OCI-LY3 (cell line): ENCODE measurements around the gene ECE2.

Experiments
- H2AFZ ChIP-seq: fragments of 200-600, 300-600 bp; shearing (Covaris generic); 2 replicates; pipeline ENCODE4 v1.6.0; 2014; ENCODE audit warnings: antibody characterized with exemption, low read depth, low read length
- H3K27ac ChIP-seq: fragments of 200-600, 300-600 bp; sonication (generic); 2 replicates; pipeline ENCODE4 v1.5.1; 2014; ENCODE audit warnings: mild to moderate bottlenecking, low read length, moderate library complexity, mixed read lengths
- H3K27me3 ChIP-seq: fragments of 200-600, 300-600 bp; sonication (generic); 2 replicates; pipeline ENCODE4 v1.6.1; 2014; ENCODE audit warnings: low read depth, low read length, mixed read lengths
- H3K36me3 ChIP-seq: fragments of 200-600, 300-600 bp; sonication (generic); replicated peaks from 2 replicates; pipeline ENCODE3; 2014; ENCODE audit warnings: low read depth, low read length, mixed read lengths
- H3K4me1 ChIP-seq: fragments of 300-600, 200-600 bp; sonication (generic); 2 replicates; pipeline ENCODE4 v1.6.1; 2014; ENCODE audit warnings: low read length, mixed read lengths
- H3K4me2 ChIP-seq: fragments of 200-600, 300-600 bp; sonication (generic); 2 replicates; pipeline ENCODE4 v1.6.1; 2014; ENCODE audit warnings: low read length, mixed read lengths
- H3K4me3 ChIP-seq: fragments of 300-600, 200-600 bp; sonication (generic); 2 replicates; pipeline ENCODE4 v1.5.1; 2014; ENCODE audit warnings: antibody characterized with exemption, mild to moderate bottlenecking, low read length, moderate library complexity
- H3K79me2 ChIP-seq: fragments of 300-600, 200-600 bp; shearing (Covaris generic); 2 replicates; pipeline ENCODE4 v1.6.1; 2014; ENCODE audit warnings: mild to moderate bottlenecking, low read length, mixed read lengths
- H3K9ac ChIP-seq: fragments of 300-600, 200-600 bp; shearing (Covaris generic); 2 replicates; pipeline ENCODE4 v1.6.0; 2014; ENCODE audit warnings: mild to moderate bottlenecking, low read length, moderate library complexity
- H3K9me3 ChIP-seq: fragments of 200-600, 300-600 bp; shearing (Covaris generic); 2 replicates; pipeline ENCODE4 v1.6.1; 2014; ENCODE audit warnings: low read length, mixed read lengths; ENCODE audit not compliant: insufficient read depth
- H4K20me1 ChIP-seq: fragments of 200-600, 300-600 bp; sonication (generic); 2 replicates; pipeline ENCODE4 v1.6.1; 2016; ENCODE audit warnings: low read length, mixed read lengths; ENCODE audit not compliant: insufficient read depth
- CTCF ChIP-seq: fragments of 200-600, 300-600 bp; sonication (generic); IDR thresholded peaks from 2 replicates; pipeline ENCODE4 v1.5.1; 2014; ENCODE audit warnings: antibody characterized with exemption, low read length, low read depth
- EZH2phosphoT487 ChIP-seq: fragments of 200-600 bp; shearing (Covaris generic); IDR thresholded peaks from 2 replicates; pipeline ENCODE4 v1.6.1; 2018; ENCODE audit warnings: antibody characterized with exemption, mixed run types, low read depth

Gene ECE2

GRCh38 chr3:184306341-184306972 lies 30.6 kb downstream of the ECE2 start:
- no peak for TF ChIP-seq EZH2phosphoT487
- no peak for TF ChIP-seq CTCF
- Histone ChIP-seq H3K27me3 (no peaks in the 10 kb centered on the region), H3K36me3 (peaks cover 63% of the 10 kb centered on the region), H3K27ac (no peak overlapping the region), H4K20me1 (no peaks in the 10 kb centered on the region), H3K4me1 (no peaks in the 10 kb centered on the region), H2AFZ (no peak overlapping the region), H3K79me2 (peaks cover 3% of the 10 kb centered on the region), H3K9me3 (no peaks in the 10 kb centered on the region), H3K9ac (no peak overlapping the region), H3K4me3 (no peak overlapping the region), H3K4me2 (no peak overlapping the region)

- no peaks in the 10 kb centered on the region for H3K4me1 ChIP-seq
- H3K9ac ChIP-seq = no peak overlapping the region
- no peak overlapping the region for H3K4me3 ChIP-seq
- H3K27ac ChIP-seq = no peak overlapping the region
- no peaks in the 10 kb centered on the region for H3K79me2 ChIP-seq
- H3K27me3 ChIP-seq = no peaks in the 10 kb centered on the region
- peaks cover 49% of the 10 kb centered on the region for H3K36me3 ChIP-seq
- TF ChIP-seq EZH2phosphoT487 = no peak
- TF ChIP-seq CTCF = no peak
- no peak overlapping the region for H2AFZ ChIP-seq
- no peak overlapping the region for H3K4me2 ChIP-seq
- H4K20me1 ChIP-seq = no peaks in the 10 kb centered on the region
- no peaks in the 10 kb centered on the region for H3K9me3 ChIP-seq
Measured at GRCh38 chr3:184307915-184308314, 32.1 kb downstream of the ECE2 start.

- Histone ChIP-seq H4K20me1 (no peaks in the 10 kb centered on the region), H3K4me2 (no peak overlapping the region), H3K9me3 (no peaks in the 10 kb centered on the region), H3K27me3 (no peaks in the 10 kb centered on the region), H3K79me2 (no peaks in the 10 kb centered on the region), H3K4me3 (no peak overlapping the region), H2AFZ (no peak overlapping the region), H3K36me3 (peaks cover 41% of the 10 kb centered on the region), H3K9ac (no peak overlapping the region), H3K4me1 (peaks cover under 1% of the 10 kb centered on the region; the same call in 1 of the 2 replicates), H3K27ac (no peak overlapping the region)
- TF ChIP-seq EZH2phosphoT487 (no peak), CTCF (no peak)
Measured at GRCh38 chr3:184308744-184309143, 32.9 kb downstream of the ECE2 start.

GRCh38 chr3:184311633-184312032 lies 35.8 kb downstream of the ECE2 start:
- Histone ChIP-seq H4K20me1 (peaks cover 16% of the 10 kb centered on the region), H3K27ac (no peak overlapping the region), H3K4me2 (no peak overlapping the region), H3K9me3 (no peaks in the 10 kb centered on the region), H3K4me1 (peaks cover 12% of the 10 kb centered on the region), H3K36me3 (peaks cover 28% of the 10 kb centered on the region), H3K27me3 (no peaks in the 10 kb centered on the region), H2AFZ (no peak overlapping the region), H3K79me2 (peaks cover 21% of the 10 kb centered on the region), H3K9ac (no peak overlapping the region), H3K4me3 (no peak overlapping the region)
- TF ChIP-seq CTCF = no peak
- TF ChIP-seq EZH2phosphoT487 = no peak
